ENCODE results near the gene DYNC1H1.

DNA sequence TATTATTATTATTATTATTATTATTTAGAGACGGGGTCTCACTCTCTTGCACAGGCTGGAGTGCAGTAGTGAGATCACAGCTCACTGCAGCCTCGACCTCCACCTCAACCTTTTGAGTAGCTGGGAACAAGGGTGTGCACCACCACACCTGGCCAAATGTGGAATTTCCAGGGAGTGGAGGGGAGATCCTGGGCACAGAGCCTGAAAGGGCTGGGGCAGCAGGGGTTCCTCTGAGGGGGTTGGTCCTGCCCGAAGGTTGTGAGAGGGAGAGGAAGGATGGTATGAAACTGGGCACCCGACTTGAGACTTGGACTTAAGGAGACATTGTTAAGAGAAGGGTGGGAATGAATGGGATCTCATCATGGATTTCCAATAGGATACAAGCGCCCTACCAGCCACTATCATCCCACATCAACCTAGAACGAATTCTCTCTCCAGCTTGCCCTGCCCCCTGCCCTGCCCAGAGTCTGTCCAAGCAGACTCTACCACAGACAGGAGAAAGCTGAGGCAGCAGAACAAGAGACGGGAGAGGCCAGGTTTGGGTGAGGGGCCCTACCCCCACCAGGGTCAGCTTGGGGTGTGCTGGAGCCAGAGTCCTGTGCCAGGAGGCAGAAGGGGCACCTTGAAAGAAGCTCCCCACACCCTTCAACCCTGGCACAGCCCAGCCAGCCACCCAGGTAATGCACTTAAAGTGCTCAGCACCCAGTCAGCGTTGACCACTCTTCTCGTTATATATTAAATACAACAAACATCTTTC is 2.4 kb upstream of the DYNC1H1 start:
- TF ChIP-seq POLR2AphosphoS5 (IDR thresholded peaks at IDR 0.05) (no peak), CTCF (IDR thresholded peaks at IDR 0.05) (no peak), POLR2A (IDR thresholded peaks at IDR 0.05) (no peak), EP300 (IDR thresholded peaks at IDR 0.05) (no peak)
